OCI-LY7 (cell line): Measurements from ENCODE around the gene CFAP99. TPM values are rescaled to one million over a fixed set of nuclear protein-coding genes. Genes with fewer than 3 reads are reported as not detected.
"Not testable (repeated sequence)": the region's sequence is repeated elsewhere in the genome, so short reads cannot be mapped to it uniquely, and the experiment has no call there.

Source experiments
- BruUV-seq: library from RNA; stranded (reverse); fragments of 400-500 nt; replicated peaks from 2 replicates; lab custom pipeline; 2021; lab: Mats Ljungman, UMichigan
- CTCF ChIA-PET: fragments of 300-600 bp; sonication (Branson Sonifier 250); formaldehyde crosslinking; loops from one replicate; lab custom pipeline; 2022; ENCODE audit warnings: antibody characterized with exemption; ENCODE audit not compliant: unreplicated experiment; lab: Charles Lee
- POLR2A ChIA-PET: fragments of 300-600 bp; sonication (Branson Sonifier 250); formaldehyde crosslinking; loops from one replicate; lab custom pipeline; 2022; ENCODE audit warnings: antibody characterized with exemption; lab: Charles Lee
- DNase-seq: peaks from one replicate; pipeline ENCODE4 v3.0.0-alpha.2; 2015; ENCODE audit warnings: low spot score
- H2AFZ ChIP-seq: fragments of 200-600 bp; sonication (generic), shearing (Covaris generic); 2 replicates; pipeline ENCODE4 v1.6.1; 2014; ENCODE audit warnings: mild to moderate bottlenecking, antibody characterized with exemption, low read length, moderate library complexity
- H3K27ac ChIP-seq: fragments of 200-600 bp; sonication (generic); 2 replicates; pipeline ENCODE4 v1.5.1; 2014; ENCODE audit warnings: mixed run types, low read depth, mild to moderate bottlenecking, moderate library complexity, low read length, inconsistent platforms; ENCODE audit not compliant: poor library complexity, severe bottlenecking
- H3K36me3 ChIP-seq: fragments of 200-600 bp; sonication (generic); 2 replicates; pipeline ENCODE4 v1.6.1; 2014; ENCODE audit warnings: mild to moderate bottlenecking, antibody characterized with exemption, low read length, moderate library complexity, mixed read lengths; ENCODE audit not compliant: insufficient read depth
- H3K4me1 ChIP-seq: fragments of 200-600 bp; sonication (generic); 2 replicates; pipeline ENCODE4 v1.5.1; 2014; ENCODE audit warnings: mild to moderate bottlenecking, low read length; ENCODE audit not compliant: insufficient read depth, poor library complexity, severe bottlenecking
- H3K4me2 ChIP-seq: fragments of 200-600 bp; sonication (generic); 2 replicates; pipeline ENCODE4 v1.6.1; 2014; ENCODE audit warnings: mild to moderate bottlenecking, low read length
- H3K4me3 ChIP-seq: fragments of 200-600 bp; sonication (generic); 2 replicates; pipeline ENCODE4 v1.5.1; 2014; ENCODE audit warnings: mild to moderate bottlenecking, low read depth, low read length; ENCODE audit not compliant: poor library complexity, severe bottlenecking
- H3K79me2 ChIP-seq: fragments of 200-600 bp; sonication (generic); 2 replicates; pipeline ENCODE4 v1.6.1; 2016; ENCODE audit warnings: low read depth, mild to moderate bottlenecking, low read length, moderate library complexity, mixed read lengths; ENCODE audit not compliant: insufficient read depth
- H3K9me2 ChIP-seq: fragments of 200-600 bp; sonication (generic); 2 replicates; pipeline ENCODE4 v1.6.1; 2016; ENCODE audit warnings: mild to moderate bottlenecking, low read length, mixed read lengths; ENCODE audit not compliant: insufficient read depth
- H3K9me3 ChIP-seq: fragments of 200-600 bp; sonication (generic); 2 replicates; pipeline ENCODE4 v1.6.1; 2014; ENCODE audit warnings: mild to moderate bottlenecking, mixed run types, low read length, mixed read lengths
- H4K20me1 ChIP-seq: fragments of 200-600 bp; sonication (generic); 2 replicates; pipeline ENCODE4 v1.6.1; 2014; ENCODE audit warnings: mild to moderate bottlenecking, antibody characterized with exemption, low read length, moderate library complexity, mixed read lengths; ENCODE audit not compliant: insufficient read depth
- EZH2phosphoT487 ChIP-seq: fragments of 200-600 bp; sonication (generic); IDR thresholded peaks from 2 replicates; pipeline ENCODE4 v1.6.1; 2018; ENCODE audit warnings: low read depth, borderline replicate concordance, mild to moderate bottlenecking, mixed run types, antibody characterized with exemption, low read length, moderate library complexity, mixed read lengths
- intact Hi-C: fragments of 100-400 bp; cut with micrococcal nuclease; formaldehyde crosslinking; loops from one replicate; pipeline ENCODE4 v1.10.0; 2022; ENCODE audit not compliant: unreplicated experiment
- total RNA-seq, 2 experiments: library from RNA; depleted of rRNA in 1 of 2; stranded (reverse); fragments of >200 nt in 1 of 2; shearing (Covaris generic) in 1 of 2; gene quantifications; 2 replicates each; pipeline ENCODE4 v1.2.3, GENCODE V29; 2014 to 2022
- TF ChIP-seq, protein P1 (sequence below): fragments of 200-600 bp; sonication (generic); conservative IDR thresholded peaks from 2 replicates; pipeline ENCODE4 v1.5.1; 2014; ENCODE audit warnings: mild to moderate bottlenecking, antibody characterized with exemption, low read length, moderate library complexity, mixed read lengths

The CFAP99 gene
- total RNA-seq, 2 experiments from 2014 or later, result not detected

- no TSS peak for BruUV-seq
- Histone ChIP-seq H3K79me2 (no peaks in the 10 kb centered on the region), H4K20me1 (no peaks in the 10 kb centered on the region), H3K36me3 (no peaks in the 10 kb centered on the region), H3K4me2 (no peak overlapping the region), H3K9me2 (no peaks in the 10 kb centered on the region), H3K4me1 (peaks cover 4% of the 10 kb centered on the region), H3K27ac (no peak overlapping the region), H3K4me3 (no peak overlapping the region), H2AFZ (no peak overlapping the region), H3K9me3 (no peaks in the 10 kb centered on the region)
- POLR2A ChIA-PET, result no interaction called here
- no peak for TF ChIP-seq EZH2phosphoT487
- TF ChIP-seq, protein P1, sequence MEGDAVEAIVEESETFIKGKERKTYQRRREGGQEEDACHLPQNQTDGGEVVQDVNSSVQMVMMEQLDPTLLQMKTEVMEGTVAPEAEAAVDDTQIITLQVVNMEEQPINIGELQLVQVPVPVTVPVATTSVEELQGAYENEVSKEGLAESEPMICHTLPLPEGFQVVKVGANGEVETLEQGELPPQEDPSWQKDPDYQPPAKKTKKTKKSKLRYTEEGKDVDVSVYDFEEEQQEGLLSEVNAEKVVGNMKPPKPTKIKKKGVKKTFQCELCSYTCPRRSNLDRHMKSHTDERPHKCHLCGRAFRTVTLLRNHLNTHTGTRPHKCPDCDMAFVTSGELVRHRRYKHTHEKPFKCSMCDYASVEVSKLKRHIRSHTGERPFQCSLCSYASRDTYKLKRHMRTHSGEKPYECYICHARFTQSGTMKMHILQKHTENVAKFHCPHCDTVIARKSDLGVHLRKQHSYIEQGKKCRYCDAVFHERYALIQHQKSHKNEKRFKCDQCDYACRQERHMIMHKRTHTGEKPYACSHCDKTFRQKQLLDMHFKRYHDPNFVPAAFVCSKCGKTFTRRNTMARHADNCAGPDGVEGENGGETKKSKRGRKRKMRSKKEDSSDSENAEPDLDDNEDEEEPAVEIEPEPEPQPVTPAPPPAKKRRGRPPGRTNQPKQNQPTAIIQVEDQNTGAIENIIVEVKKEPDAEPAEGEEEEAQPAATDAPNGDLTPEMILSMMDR, result no peak
- no peak for DNase-seq
- intact Hi-C loops, result no loop called here
- CTCF ChIA-PET, result no interaction called here
These were observed 9.9 kb downstream of the CFAP99 start for GRCh38 chr4:2428496-2429213.

GRCh38 chr4:2429945-2430757 is 11.4 kb downstream of the CFAP99 start:
- H3K79me2 ChIP-seq, CTCF ChIA-PET, H3K36me3 ChIP-seq, H4K20me1 ChIP-seq, H3K4me2 ChIP-seq, H3K4me3 ChIP-seq, H3K27ac ChIP-seq, POLR2A ChIA-PET, H2AFZ ChIP-seq, BruUV-seq, DNase-seq, H3K9me3 ChIP-seq, H3K4me1 ChIP-seq, intact Hi-C loops, H3K9me2 ChIP-seq: not testable (repeated sequence)

- Histone ChIP-seq H3K27ac (no peak overlapping the region), H3K4me3 (no peak overlapping the region), H3K9me2 (no peaks in the 10 kb centered on the region), H2AFZ (no peak overlapping the region), H3K9me3 (no peaks in the 10 kb centered on the region), H3K4me1 (no peaks in the 10 kb centered on the region), H4K20me1 (no peaks in the 10 kb centered on the region), H3K36me3 (no peaks in the 10 kb centered on the region), H3K4me2 (no peak overlapping the region), H3K79me2 (no peaks in the 10 kb centered on the region)
- POLR2A ChIA-PET, result no interaction called here
- no peak for DNase-seq
- CTCF ChIA-PET, result no interaction called here
- TF ChIP-seq, protein P1, result no peak
- no peak for TF ChIP-seq EZH2phosphoT487
- intact Hi-C loops, result no loop called here
- BruUV-seq, result no TSS peak
These were observed 13.2 kb downstream of the CFAP99 start for GRCh38 chr4:2432004-2432403.
